Renal cortex interstitium (tissue), 11 donors: ENCODE measurements around the gene INAVA. TPM values are rescaled to one million over a fixed set of nuclear protein-coding genes. Genes with fewer than 3 reads are reported as not detected.
"Not testable (repeated sequence)": the region's sequence is repeated elsewhere in the genome, so short reads cannot be mapped to it uniquely, and the experiment has no call there.

Source experiments
- DNase-seq, 11 donors: peaks; one replicate each; pipeline ENCODE4 v3.0.0-alpha.2; 2013; ENCODE audit warnings: low read depth in 9 of 11, low spot score in 4 of 11; ENCODE audit errors: extremely low read depth in 1 of 11
- polyA plus RNA-seq, 3 donors: library from polyadenylated mRNA; unstranded; fragments of 120-200 nt; gene quantifications; one replicate each; pipeline ENCODE4 v1.2.1, GENCODE V29; 2013; ENCODE audit not compliant: insufficient read length in 3 of 3

The INAVA gene
- polyA plus RNA-seq, 3 donors = 33.9 to 41.0 (median 34.8) TPM

DNA sequence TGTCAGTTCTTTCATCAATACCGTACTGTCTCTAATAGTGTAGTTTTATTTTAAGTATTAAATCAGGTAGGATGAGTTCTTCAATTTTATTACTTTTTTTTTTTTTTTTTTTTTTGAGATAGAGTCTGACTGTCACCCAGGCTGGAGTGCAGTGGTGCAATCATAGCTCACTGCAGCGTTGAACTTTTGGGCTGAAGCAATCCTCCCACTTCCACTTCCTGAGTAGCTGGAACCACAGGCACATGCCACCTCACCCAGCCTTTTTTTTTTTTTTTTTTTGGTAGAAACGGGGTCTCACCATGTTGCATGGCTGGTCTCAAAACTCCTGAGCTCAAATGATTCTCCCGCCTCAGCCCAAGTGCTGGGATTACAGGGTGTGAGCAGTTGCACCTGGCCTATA is 44.3 kb downstream of the INAVA start:
- no peak for DNase-seq

DNA sequence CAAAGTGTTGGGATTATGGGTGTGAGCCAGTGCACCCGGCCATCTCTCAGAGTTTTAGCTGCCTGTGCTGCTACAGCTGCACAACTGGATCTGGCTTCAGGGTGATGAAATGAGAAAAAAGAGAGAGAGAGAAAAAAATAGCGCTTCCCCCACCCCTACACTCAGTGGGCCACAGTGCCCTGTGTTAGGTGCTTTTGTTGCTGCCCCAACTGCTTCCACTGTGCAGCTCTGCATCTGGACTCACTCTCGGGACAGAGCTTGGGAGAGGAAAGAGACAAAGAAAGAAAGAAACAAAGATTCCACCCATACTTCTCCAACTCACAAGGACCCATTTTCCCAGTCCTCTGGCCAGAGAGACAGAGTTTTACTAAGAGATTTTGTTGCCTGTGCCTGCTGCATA is 50.4 kb downstream of the INAVA start:
- DNase-seq = no peak

DNA sequence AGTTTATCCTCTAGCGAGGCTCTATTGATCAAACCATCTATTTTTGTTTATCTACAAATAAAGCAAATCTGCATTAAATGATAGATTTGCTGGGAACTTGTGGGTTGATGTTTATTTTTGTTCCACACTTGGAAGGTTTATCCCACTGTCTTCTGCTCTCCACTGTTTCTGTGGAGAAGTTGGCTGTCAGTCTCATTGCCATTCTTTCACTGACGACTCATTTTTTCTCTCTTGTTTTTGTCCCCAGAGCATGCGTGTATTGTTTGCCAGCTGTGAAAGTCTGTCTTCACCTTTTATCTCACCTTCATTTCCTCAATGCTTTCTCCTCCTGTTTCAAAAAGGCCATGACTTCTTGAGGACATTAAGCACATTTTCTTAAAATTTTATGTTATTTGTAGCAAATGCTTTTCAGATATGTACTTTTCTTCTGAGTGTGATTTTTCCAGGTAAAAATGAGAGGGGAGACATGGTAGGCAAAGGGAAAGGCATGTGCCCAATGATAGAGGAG is 52.4 kb downstream of the INAVA start:
- DNase-seq = no peak

DNA sequence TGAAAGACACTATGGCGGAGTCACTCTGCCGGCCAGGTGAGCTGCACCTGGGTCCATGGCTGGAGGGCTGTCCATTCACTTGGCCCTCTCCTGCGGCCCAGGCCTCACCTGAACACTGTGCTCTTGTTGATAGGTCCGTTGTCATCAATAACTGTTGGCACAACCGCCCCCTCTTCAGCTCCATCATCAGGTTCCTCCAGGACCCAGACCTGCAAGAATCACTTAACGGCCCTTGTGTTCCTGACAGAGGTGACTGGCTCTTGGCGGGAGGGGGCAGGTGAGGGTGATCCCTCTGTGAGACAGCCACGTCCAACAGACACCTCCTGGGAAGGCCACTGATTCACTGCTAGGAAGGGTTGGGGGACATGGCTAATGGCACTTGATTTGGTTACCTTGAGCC is 54.9 kb downstream of the INAVA start:
- no peak for DNase-seq

DNA sequence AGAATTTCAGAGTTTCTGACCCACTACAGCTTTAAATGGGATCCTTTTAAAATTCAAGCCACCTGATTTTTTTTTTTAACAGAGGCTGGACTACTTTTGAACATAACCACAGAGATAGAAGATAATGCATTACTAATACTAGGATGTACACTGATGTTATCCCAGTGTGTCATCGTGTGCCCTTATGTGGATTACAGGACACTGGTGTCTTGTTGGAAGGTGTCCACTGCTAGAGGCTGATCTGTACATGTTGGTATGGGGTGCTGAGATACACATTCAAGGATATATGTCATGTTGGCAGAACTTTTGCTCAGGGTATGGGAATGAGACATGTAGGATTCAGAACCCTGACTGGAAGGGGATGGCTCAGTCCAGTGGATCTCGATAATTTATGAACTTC is 56.3 kb downstream of the INAVA start:
- no peak for DNase-seq

DNA sequence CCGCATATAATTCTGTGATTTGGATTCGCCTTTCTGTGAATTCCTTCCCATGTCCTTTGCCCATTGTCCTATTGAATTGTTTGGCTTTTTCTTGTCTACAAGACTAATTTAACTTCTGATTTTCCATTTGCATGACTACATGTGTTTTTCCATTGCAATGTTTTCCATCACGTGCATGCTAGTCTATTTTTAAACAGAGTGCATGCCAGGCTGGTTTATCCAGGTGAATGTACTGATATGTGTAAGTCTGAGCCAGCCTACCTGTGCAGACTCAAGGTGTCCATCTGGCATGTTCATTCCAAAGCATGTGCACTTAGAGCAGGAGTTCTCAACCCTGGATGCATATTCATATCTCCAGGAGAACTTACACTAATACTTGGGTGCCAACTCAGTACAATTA is 59.7 kb downstream of the INAVA start:
- DNase-seq = no peak

DNA sequence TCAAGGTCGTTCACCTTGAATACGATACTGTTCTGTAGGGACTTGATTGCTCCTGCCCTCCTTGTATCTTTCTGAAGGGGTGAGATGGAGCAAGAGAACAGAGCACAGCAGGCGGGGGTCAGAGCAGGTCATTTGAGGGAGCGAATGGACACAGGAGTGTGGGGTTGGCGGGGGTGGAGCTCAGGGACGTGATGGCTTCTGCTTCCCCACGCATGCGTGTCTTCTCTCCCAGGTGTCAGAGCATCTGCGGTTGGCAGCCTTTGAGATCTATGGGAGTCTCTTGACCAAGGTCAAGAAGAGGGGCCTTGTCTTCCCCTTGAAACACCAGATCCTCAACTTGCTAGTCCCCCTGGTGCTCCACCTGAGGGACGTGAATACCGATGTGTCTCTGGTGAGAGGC is 63.9 kb downstream of the INAVA start:
- DNase-seq = no peak

DNA sequence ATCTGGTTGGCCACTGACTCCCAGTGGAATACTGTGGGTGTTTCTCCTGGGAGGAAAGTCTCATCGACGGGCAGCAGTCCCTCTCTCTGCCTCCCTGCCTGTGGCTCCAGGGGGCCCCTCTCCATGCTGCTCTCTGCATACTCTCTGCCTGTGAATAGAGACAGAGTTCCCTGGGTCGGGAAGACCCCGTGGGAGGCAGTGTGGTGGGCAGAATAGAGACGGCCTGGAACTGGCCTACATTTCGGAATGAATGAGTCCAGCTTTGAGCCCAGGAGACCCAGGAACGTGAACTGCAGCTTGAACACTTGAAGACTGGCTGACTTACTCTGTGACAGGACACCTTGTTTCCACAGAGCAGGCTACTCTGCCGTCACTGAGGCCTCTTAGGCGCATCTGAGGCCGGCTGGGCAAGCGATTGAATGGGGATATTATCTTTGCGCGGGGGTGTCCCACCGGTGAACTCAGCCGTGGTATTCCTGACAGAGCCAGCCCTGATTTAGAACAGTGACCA is 64.8 kb downstream of the INAVA start:
- no peak for DNase-seq

DNA sequence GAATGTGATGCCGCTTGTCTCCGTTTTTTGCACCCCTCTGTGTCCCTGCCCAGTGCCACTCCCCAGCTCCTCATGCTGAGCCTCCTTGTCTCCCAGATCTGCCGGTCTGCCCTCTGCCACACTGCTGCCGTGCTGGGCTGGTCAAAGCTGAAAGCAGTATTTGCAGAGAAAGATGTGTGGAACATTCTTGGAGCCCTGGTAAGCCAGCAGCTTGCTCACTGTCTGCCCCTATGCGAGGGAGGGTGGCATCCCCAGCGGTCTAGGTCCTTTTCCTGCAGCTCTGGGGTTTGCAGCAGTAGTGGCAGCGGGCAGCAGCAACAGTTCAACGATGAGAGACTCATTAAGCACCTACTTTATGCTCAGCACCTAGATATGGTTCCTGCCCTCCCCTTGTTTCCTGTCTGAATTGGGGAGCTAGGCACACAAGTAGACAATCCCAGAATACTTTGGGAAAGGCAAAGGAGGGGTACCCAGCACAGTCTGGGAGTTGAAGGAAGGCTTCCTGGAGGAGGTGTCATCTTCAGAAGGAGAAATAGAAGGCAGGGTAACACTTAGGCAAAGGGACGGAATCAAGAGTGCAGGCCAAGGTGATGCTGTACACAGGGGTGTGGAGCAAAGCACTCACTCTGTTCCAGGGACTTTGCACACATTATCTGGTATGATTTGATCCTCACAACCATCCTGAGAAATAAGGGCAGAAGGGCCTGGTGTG is 65.7 kb downstream of the INAVA start:
- no peak for DNase-seq

DNA sequence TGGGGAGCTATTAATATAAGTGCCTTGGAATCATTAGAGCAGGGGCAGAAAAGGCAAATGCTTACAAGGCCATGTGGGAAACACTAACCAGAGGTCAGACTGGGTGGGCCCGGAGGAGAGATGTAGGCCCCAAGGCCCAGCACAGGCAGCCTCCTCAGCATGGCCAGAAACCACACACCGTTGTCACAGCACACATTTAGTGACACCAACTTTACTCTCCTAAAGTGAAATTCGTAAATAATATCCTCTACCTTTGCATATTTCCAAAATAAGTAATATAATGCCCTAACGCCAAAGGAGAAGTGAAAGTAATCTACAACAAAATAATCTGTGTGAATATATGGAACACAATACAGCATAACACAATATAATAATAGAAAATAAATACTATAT is 66.2 kb downstream of the INAVA start:
- no peak for DNase-seq

DNA sequence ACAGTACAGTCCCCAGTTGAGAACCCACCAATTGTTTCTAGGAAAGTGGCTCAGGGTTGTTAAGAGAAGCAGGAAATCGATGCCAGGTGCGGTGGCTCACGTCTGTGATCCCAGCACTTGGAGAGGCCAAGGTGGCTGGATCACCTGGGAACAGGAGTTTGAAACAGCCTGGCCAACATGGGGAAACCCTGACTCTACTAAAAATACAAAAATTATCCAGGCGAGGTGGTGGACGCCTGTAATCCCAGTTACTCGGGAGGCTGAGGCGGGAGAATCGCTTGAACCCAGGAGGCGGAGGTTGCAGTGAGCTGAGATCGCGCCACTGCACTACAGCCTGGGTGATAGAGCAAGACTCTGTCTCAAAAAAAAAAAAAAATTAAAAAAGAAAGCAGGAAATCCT is 67.5 kb downstream of the INAVA start:
- DNase-seq = not testable (repeated sequence)

DNA sequence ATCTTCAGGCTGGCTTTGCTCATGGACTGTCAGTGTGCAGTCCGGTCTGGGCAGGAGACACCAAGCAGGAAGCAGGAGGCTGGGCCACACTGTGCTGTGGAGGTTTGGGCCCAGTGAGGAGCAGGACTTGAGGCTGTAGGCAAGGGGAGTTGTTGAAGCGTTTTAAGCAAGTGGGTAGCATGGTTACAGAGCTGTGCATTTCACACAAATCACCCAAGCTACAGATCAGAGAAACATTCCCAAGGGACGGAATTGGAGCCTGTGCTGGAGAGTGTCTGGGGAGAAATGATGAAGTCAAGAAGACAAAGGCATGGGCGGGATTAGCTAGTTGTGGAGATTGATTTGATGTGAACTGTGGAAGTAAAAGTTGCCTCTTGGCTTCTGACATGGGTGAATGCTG is 67.9 kb downstream of the INAVA start:
- DNase-seq = no peak

DNA sequence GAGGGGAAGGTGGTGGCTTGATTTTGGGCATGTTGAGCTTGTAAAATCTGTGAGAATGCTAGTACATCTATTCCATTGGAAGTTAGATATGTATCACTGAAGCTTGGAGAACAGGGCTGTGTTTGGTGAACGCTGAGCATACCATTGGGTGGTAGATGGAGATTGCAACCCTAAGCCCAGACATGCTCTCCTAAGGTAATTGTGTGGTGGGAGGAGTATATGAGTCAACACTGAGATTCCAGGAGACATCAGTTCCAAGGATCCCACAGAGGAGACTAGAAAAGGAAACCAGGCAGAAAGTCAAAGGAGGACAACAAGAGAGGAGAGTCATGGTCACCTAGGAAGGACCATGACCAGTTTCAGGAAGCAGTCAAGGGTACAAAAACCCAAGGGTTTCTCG is 68.4 kb downstream of the INAVA start:
- no peak for DNase-seq

DNA sequence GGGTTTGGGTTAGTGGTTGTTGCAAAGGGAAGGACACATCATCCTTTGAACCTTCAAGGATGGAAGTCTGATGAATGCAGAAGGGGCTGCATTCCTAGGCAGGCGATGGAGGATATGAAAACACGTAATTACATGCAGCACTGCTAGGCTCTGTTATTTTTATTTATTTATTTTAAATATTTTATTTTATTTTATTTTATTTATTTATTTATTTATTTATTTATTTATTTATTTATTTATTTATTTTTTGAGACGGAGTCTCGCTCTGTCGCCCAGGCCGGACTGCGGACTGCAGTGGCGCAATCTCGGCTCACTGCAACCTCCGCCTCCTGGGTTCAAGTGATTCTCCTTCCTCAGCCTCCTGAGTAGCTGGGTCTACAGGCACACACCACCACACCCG is 69.2 kb downstream of the INAVA start:
- DNase-seq = not testable (repeated sequence)

Other genes with a start within 250 kb of the INAVA start
- gene DDX59, start 225.0 kb upstream of the INAVA start, polyA plus RNA-seq = 10 to 100 TPM; 23.8 to 32.0 (median 28.0) TPM
- 10 to 100 TPM; 35.8 to 41.0 (median 36.0) TPM for gene CAMSAP2, start 156.0 kb upstream of the INAVA start, polyA plus RNA-seq
- under 1 TPM in 1 of 3 donors, not detected in 2; 0.09 TPM for gene GPR25, start 21.9 kb upstream of the INAVA start, polyA plus RNA-seq
- 1 to 10 TPM; 2.1 to 3.2 (median 2.3) TPM for gene KIF21B, start 128.8 kb downstream of the INAVA start, polyA plus RNA-seq
- under 1 TPM; 0.39 to 0.50 (median 0.44) TPM for gene CACNA1S, start 217.5 kb downstream of the INAVA start, polyA plus RNA-seq
- under 1 TPM; 0.12 to 0.40 (median 0.15) TPM for gene ASCL5, start 232.3 kb downstream of the INAVA start, polyA plus RNA-seq